Coronary artery (tissue), 2 donors: ENCODE data around the gene NMRAL1.

Source experiments
- DNase-seq: peaks from one replicate; pipeline ENCODE4 v3.0.0-alpha.2; 2017; ENCODE audit warnings: low spot score
- H3K27ac ChIP-seq, 2 donors: fragments of 200-600 bp; sonication (generic); one replicate each; pipeline ENCODE4 v1.5.1; 2016 to 2019
- H3K4me3 ChIP-seq: fragments of 200-600 bp; sonication (generic); 2 replicates; pipeline ENCODE4 v1.5.1; 2016; ENCODE audit warnings: mild to moderate bottlenecking, moderate library complexity
- TF ChIP-seq, protein P1 (sequence below): fragments of 200-600 bp; sonication (generic); IDR thresholded peaks from one replicate; pipeline ENCODE4 v1.5.1; 2019; ENCODE audit warnings: antibody characterized with exemption

The NMRAL1 gene

GRCh38 chr16:4467916-4468315, 6.5 kb downstream of the NMRAL1 start:
- DNase-seq = no peak
- H3K27ac ChIP-seq = no peak overlapping the region
- TF ChIP-seq, protein P1, sequence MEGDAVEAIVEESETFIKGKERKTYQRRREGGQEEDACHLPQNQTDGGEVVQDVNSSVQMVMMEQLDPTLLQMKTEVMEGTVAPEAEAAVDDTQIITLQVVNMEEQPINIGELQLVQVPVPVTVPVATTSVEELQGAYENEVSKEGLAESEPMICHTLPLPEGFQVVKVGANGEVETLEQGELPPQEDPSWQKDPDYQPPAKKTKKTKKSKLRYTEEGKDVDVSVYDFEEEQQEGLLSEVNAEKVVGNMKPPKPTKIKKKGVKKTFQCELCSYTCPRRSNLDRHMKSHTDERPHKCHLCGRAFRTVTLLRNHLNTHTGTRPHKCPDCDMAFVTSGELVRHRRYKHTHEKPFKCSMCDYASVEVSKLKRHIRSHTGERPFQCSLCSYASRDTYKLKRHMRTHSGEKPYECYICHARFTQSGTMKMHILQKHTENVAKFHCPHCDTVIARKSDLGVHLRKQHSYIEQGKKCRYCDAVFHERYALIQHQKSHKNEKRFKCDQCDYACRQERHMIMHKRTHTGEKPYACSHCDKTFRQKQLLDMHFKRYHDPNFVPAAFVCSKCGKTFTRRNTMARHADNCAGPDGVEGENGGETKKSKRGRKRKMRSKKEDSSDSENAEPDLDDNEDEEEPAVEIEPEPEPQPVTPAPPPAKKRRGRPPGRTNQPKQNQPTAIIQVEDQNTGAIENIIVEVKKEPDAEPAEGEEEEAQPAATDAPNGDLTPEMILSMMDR = no peak
- H3K4me3 ChIP-seq = no peak overlapping the region

DNA sequence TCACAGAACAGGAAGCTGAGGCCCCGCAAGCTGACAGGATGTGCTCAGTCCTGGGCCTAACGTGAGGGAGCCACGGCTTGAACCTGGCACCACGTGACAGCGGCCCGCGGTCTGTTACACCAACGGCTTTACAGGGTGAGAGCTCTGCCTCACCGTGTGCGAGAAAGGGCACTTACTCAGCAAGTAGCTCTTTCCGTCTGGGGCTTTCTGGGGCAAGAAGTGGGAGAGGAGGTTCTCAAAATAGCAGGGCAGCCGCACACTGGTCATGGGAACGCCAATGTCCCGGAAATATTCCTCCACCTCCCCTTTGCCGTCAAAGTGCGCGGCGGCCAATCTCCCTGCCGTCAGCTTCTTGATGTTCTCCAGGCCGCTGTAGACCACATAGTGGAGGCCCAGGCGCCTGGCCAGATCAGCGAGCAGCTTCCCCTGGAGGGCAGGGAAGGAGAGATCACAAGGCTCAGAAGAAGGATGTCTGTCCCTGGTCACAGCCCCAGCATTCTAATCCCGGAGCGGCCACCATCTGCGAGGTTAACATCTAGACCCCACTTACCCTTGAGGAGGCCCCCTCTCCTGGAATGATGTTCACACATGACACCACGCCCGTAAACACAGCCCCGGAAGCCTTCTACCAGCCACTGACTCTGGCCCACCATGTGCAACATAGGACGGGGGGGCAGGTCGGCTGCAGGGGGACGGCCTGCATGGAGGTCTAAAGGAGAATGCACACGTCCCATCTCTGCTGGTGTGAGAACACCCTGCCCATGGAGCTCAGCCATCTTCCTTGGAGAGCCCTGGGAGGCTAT, 8.2 kb downstream of the NMRAL1 start:
- Histone ChIP-seq H3K4me3 (no peak overlapping the region), H3K27ac (no peak overlapping the region)
- DNase-seq = no peak
- TF ChIP-seq, protein P1 = no peak

DNA sequence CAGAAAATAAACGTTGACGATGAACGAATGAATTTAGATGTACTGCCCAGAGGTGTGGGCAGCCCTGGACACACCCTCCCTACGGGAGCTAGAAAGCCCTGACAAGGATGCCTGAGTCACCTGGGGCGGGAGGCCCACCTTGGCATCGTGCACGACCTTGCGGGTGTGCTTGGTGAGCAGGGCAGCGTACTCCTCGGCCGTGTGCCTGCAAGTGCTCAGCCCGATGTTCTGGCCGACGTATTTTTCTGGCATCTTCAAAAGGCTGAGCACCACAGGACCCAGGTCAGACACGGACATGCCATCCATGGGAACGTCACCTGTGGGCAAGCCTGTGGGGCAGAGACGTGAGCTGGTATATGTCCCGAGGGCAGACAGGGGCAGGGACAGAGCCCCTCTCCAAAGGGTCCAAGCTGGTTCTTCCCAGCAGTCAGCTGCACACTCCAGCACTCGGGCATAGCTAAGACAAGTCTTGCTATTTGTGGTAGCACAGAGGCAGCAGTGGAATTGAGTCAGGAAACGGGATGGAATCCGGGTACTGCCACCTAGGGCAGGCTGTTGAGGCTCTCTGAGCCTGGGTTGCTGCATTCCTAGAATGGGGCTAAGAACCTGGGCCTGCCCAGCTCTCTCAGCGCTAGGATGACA, 10.8 kb downstream of the NMRAL1 start:
- TF ChIP-seq, protein P1 = no peak
- no peak overlapping the region for H3K27ac ChIP-seq
- no peak for DNase-seq
- H3K4me3 ChIP-seq = no peak overlapping the region

- no peak for DNase-seq
- H3K4me3 ChIP-seq = no peak overlapping the region
These were observed 13.0 kb downstream of the NMRAL1 start for GRCh38 chr16:4461250-4462085.

GRCh38 chr16:4460936-4461249, 13.5 kb downstream of the NMRAL1 start:
- H3K27ac ChIP-seq = no peak overlapping the region
- no peak overlapping the region for H3K4me3 ChIP-seq
- TF ChIP-seq, protein P1 = no peak
- DNase-seq = no peak

More at GRCh38 chr16:4461250-4462085, 13.0 kb downstream of the NMRAL1 start:
- H3K27ac ChIP-seq = no peak overlapping the region
- TF ChIP-seq, protein P1 = no peak

DNA sequence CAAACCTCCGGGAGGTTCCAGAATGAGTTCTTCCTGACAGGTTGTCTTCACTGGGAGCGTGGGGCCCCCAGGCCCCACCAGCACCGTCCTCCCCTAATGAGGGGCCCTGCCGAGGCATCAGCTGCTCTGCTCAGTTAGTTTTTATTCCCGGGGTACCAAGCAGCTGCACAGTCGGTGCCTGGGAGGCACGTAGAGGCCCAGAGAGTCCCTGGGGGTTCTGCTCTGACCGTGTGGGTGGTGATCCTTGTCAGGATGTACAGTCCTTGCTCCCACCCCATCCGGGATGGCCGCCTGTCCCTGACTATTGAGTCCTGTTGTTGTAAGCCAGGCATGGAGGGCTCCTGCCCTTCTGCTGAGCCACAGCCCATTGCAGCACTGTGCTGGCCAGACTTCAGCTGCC, 18.5 kb downstream of the NMRAL1 start:
- Histone ChIP-seq H3K27ac (no peak overlapping the region), H3K4me3 (no peak overlapping the region)
- no peak for DNase-seq
- TF ChIP-seq, protein P1 = no peak
